Measurements from ENCODE around the gene BTNL8. TPM values are rescaled to one million over a fixed set of nuclear protein-coding genes. Genes with fewer than 3 reads are reported as not detected.

The BTNL8 gene
- total RNA-seq, 6 donors from 2014 or later, result 1.2 to 10.0 (median 3.6) TPM; not detected in 1

DNA sequence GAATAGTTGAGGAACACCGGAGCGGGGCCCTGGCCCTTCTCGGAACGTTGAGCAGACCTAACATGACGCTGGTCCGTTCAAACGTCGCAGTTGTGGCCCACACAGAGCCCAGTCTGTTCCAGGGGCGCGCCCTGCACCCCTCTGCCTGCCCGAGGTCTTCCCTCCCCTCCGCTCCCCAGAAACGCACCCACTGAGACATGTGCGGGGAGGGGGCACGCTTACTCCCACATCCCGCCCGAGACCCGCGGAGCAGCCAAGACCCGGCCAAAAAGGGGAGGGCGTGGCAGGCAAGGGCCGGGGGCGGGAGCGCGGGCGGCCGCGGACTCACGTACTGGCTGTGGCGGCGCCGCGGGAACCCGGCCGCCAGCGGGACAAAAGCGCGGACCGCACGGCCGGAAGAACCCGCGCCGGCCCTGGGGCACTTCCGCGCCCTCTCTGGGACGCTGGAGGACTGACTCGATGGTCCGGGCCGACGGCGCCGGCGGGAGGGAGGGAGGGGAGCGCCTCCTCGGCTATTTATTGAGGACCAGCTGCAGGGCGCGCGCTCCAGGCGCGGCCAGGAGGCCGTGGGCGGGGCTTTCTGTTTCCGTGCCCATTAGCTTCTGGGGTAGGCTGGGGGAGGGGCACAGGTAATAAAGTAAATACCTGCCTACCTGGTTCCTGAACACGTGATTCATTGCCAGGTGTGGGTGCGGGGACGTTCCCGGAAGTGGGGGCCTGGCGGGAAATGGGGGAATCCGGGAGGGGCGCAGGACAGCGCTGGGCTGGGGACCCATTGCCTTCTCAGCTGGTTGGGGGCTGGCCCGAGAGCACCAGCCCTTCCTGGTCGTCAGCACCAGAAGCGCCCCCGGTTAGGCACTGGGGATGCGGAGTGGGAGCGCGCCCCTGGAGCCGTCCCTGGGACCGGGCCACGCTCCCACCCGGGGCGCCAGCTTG is 37.8 kb upstream of the BTNL8 start, which contains the start of gene ZFP62:
Gene ZFP62, minus strand, starts transcription at position 390 of the 936 bp plus-strand sequence. Its CDS starts 57 bp downstream, at position 333.
- H3K4me3 ChIP-seq, result peak within 1 kb of the TSS; percentile 58 to 100 (median 92)
- peak in 1 of 4 donors; percentile 76 for TF ChIP-seq POLR2A (IDR thresholded peaks at IDR 0.05)
- TF ChIP-seq, protein P1, sequence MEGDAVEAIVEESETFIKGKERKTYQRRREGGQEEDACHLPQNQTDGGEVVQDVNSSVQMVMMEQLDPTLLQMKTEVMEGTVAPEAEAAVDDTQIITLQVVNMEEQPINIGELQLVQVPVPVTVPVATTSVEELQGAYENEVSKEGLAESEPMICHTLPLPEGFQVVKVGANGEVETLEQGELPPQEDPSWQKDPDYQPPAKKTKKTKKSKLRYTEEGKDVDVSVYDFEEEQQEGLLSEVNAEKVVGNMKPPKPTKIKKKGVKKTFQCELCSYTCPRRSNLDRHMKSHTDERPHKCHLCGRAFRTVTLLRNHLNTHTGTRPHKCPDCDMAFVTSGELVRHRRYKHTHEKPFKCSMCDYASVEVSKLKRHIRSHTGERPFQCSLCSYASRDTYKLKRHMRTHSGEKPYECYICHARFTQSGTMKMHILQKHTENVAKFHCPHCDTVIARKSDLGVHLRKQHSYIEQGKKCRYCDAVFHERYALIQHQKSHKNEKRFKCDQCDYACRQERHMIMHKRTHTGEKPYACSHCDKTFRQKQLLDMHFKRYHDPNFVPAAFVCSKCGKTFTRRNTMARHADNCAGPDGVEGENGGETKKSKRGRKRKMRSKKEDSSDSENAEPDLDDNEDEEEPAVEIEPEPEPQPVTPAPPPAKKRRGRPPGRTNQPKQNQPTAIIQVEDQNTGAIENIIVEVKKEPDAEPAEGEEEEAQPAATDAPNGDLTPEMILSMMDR (IDR thresholded peaks at IDR 0.05), result peak in 3 of 6 experiments; percentile 14 to 40 (median 36)
- peak in 1 of 4 donors; percentile 14 for TF ChIP-seq EP300 (IDR thresholded peaks at IDR 0.05)
- TF ChIP-seq POLR2AphosphoS5 (IDR thresholded peaks at IDR 0.05), result peak; percentile 29 to 76
- peaks cover 0 to 9% (median 0%) of the 10 kb centered on the region in 4 donors for H3K36me3 ChIP-seq
- ATAC-seq (ENCODE audit: low FRiP score in 2 of 2) (peak; percentile 98), DNase-seq (peak; percentile 92 to 98)
- peaks cover 8 to 15% (median 9%) of the 10 kb centered on the region in 4 donors for H3K4me1 ChIP-seq
- peak within 1 kb of the TSS; percentile 87 to 96 (median 92) for H3K27ac ChIP-seq
- H3K27me3 ChIP-seq, result no peaks in the 10 kb centered on the region
- WGBS, 2 donors, result 0% methylated on average over 16 to 60 of the region's 84 CpGs
- no peaks in the 10 kb centered on the region for H3K9me3 ChIP-seq

DNA sequence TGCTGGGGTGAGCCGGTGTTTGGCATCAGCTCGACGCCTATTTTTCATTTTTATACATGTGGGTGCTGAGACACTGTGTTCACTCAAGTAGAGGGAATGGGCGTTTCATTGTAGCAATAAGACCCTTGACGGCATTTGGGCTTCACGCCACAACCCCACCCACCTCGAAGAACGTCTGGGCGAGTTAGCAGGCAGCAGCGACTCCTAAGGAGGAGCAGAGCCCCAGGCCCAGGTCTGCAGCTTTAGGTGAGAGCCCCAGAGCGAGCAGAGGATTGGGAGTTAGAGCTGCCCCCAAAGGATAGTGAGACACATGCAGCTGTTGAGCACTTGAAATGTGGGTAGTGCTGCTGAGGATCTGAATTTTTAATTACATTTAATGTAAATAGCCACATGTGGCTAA is 36.3 kb upstream of the BTNL8 start:
- no peaks in the 10 kb centered on the region for H3K27me3 ChIP-seq
- DNase-seq (no peak), ATAC-seq (ENCODE audit: low FRiP score in 2 of 2) (no peak)
- 78 to 82% methylated on average over 11 of the region's 11 CpGs for WGBS, 2 donors
- H3K36me3 ChIP-seq, result no peaks in the 10 kb centered on the region
- TF ChIP-seq EP300 (IDR thresholded peaks at IDR 0.05) (no peak), POLR2A (IDR thresholded peaks at IDR 0.05) (no peak), POLR2AphosphoS5 (IDR thresholded peaks at IDR 0.05) (no peak)
- TF ChIP-seq, protein P1 (IDR thresholded peaks at IDR 0.05), result no peak
- peaks cover 8 to 15% (median 9%) of the 10 kb centered on the region in 4 donors for H3K4me1 ChIP-seq
- no peak overlapping the region for H3K27ac ChIP-seq
- H3K4me3 ChIP-seq, result no peak overlapping the region
- H3K9me3 ChIP-seq, result no peaks in the 10 kb centered on the region

DNA sequence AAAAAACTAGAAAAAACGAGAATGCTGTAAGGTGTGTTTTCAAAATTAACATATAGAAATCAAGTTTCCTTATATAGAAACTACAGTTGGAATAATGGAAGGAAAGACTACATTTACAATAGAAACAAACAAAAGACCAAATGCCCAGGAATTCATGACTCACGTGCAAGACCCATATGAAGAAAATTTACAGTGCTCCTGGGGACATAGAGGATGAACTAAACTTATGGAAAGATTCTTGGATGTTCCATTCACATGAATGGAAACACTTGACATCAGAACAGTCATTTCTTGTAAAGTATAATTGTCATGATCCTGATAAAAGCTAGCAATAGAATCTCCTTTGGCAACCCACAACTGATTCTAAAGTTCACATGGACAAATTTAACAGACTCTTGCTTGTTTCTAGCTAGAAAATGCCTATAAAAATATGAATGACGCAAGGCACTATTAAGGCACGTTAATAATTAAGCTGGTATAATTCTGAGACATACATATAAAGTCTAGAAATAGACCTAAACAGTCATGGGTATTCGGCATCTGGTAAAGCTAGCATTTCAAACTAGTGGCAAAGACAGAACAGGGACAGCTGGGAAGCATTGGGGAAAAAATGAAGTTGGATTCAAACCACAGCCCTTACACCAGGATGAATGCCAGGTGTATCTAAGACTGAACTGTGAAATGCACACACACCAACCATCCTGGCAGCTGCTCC is 32.8 kb upstream of the BTNL8 start:
- no peaks in the 10 kb centered on the region for H3K27me3 ChIP-seq
- no peak overlapping the region for H3K4me3 ChIP-seq
- H3K36me3 ChIP-seq, result no peaks in the 10 kb centered on the region
- peaks cover 0 to 13% (median 2%) of the 10 kb centered on the region in 4 donors for H3K4me1 ChIP-seq
- no peak for TF ChIP-seq EP300 (IDR thresholded peaks at IDR 0.05)
- no peak for TF ChIP-seq POLR2AphosphoS5 (IDR thresholded peaks at IDR 0.05)
- TF ChIP-seq, protein P1 (IDR thresholded peaks at IDR 0.05), result no peak
- no peak for TF ChIP-seq POLR2A (IDR thresholded peaks at IDR 0.05)
- DNase-seq, result no peak
- 67 to 76% methylated on average over 5 of the region's 5 CpGs for WGBS, 2 donors
- no peak overlapping the region for H3K27ac ChIP-seq
- H3K9me3 ChIP-seq, result no peaks in the 10 kb centered on the region
- ATAC-seq (ENCODE audit: low FRiP score in 2 of 2), result no peak

DNA sequence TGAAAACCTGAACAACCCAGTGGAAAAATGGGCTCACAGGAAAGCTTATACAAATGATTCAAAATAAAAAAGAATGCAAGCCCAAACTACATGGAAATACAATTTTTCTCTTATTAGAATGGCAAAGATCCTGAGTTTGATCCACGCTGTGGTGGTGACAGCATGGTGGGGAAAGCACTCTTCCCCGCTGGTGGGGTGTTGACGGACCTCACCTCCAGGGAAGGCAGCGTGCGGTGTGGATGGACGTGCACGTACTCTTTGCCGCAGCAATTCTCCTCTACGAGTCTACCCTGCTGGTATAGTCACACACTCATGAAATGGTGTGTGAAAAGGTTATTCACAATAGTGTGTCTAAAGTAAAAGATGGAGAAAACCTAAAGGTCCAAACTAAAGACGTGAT is 32.0 kb upstream of the BTNL8 start:
- Histone ChIP-seq H3K27ac (no peak overlapping the region), H3K27me3 (no peaks in the 10 kb centered on the region), H3K4me1 (peaks cover 0 to 8% (median 1%) of the 10 kb centered on the region in 4 donors), H3K4me3 (no peak overlapping the region), H3K9me3 (no peaks in the 10 kb centered on the region), H3K36me3 (no peaks in the 10 kb centered on the region)
- ATAC-seq (ENCODE audit: low FRiP score in 2 of 2) (no peak), DNase-seq (no peak)
- 82 to 93% methylated on average over 10 of the region's 10 CpGs for WGBS, 2 donors
- TF ChIP-seq, protein P1 (IDR thresholded peaks at IDR 0.05), result no peak
- no peak for TF ChIP-seq EP300 (IDR thresholded peaks at IDR 0.05)
- TF ChIP-seq POLR2A (IDR thresholded peaks at IDR 0.05), result no peak
- no peak for TF ChIP-seq POLR2AphosphoS5 (IDR thresholded peaks at IDR 0.05)

Measured in upper lobe of left lung (tissue), 6 donors.